GF-D8 (cell line): ENCODE results near the gene HSPBAP1.

Experiments used
- DNase-seq: peaks from one replicate; lab custom pipeline; 2025; lab: John Stamatoyannopoulos, UW

Gene HSPBAP1, protein sequence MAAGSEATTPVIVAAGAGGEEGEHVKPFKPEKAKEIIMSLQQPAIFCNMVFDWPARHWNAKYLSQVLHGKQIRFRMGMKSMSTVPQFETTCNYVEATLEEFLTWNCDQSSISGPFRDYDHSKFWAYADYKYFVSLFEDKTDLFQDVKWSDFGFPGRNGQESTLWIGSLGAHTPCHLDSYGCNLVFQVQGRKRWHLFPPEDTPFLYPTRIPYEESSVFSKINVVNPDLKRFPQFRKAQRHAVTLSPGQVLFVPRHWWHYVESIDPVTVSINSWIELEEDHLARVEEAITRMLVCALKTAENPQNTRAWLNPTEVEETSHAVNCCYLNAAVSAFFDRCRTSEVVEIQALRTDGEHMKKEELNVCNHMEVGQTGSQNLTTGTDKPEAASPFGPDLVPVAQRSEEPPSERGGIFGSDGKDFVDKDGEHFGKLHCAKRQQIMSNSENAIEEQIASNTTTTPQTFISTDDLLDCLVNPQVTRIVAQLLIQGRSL

DNA sequence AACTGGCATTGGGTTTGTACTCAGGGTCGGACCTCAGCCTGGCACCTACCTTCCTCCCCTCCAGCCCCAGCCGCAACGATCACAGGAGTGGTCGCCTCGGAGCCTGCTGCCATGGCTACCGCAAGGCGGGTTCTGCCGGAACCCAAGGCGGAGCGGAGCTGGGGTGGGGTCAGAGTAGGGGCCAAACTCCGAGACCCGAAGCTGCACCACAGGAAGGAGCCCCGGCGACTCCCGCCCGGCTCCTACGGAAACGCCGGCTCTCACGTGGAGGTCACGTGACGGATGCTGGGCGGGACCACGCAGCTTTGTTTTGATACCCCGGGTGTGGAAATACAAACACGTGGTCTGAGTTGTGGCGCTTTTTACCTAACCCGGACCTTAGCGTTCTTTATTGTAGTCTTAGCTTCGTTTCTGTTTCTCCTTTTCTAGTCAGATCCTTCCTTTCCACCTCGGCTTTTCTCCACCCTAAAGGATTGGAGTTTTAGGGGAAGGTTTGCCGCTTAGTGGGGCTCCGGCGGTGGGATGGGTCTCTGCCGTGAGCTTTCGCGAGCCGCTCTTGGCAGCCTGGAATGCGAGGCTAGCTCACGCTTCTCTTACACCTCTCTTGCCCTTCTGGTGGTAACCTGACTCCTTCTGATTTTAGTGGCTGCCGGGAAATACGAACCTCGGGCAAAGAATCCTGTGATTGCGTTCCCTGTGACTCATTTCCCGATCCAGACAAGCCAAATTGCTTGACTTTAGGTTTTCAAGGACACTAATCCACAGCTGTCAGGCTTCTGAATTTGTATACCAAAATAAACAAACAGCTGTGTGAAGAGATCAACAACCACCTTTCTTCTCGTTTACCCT lies at the start of gene HSPBAP1:
HSPBAP1 (minus strand) TSS at position 264 of the 849 bp plus-strand sequence; CDS start at position 113, 151 bp downstream.
- DNase-seq, result no peak

DNA sequence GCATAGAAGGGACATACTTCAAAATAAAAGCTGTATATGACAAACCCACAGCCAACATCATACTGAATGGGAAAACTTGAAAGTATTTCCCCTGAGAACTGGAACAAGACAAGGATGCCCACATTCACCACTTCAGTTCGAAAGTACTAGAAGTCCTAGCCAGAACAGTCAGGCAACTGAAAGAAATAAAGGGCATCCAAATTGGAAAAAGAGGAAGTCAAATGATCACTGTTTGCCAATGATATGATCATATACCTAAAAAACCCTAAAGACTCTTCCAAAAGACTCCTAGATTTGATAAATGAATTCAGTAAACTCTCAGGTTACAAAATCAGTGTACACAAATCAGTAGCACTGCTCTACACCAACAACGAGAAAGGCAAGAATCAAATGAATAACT lies 42.0 kb upstream of the HSPBAP1 start:
- DNase-seq, result no peak

DNA sequence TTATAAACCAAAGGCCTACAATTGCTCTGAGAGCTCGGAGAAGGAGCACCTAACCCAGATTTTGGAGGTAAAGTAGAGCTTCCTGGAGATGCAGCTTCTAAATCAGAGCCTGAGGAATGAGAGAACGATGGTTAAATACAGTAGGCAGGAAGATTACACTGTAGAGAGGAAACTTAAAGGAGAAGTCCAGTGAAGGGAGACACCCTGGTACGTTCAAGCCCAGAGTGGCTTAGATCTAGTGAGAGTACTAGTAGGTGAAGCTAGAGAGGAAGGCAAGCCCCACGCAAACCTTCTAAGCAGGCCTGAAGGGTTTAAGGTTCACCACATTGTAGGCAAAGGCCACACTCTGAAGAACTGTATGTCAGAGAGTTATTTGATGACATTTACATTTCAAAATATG lies 34.6 kb upstream of the HSPBAP1 start:
- no peak for DNase-seq

DNA sequence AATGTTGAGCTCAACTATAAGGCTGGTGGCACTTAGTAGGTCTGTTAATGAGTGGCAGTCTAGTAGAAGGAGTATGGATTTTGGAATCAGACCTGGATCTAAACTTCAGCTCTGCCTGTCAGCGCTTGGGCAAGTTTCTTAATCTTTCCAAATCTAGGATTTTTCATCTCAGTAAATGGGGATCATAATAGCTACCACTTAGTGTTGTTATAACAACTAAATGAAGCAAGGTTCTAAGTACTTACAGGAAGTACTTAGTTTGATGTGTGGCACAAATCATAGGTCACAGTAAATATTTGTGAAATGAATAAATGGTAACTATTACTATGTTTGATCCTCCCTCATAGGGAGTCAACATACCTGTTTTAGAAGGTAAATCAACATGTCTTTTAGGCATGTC lies 32.6 kb upstream of the HSPBAP1 start:
- DNase-seq, result no peak

DNA sequence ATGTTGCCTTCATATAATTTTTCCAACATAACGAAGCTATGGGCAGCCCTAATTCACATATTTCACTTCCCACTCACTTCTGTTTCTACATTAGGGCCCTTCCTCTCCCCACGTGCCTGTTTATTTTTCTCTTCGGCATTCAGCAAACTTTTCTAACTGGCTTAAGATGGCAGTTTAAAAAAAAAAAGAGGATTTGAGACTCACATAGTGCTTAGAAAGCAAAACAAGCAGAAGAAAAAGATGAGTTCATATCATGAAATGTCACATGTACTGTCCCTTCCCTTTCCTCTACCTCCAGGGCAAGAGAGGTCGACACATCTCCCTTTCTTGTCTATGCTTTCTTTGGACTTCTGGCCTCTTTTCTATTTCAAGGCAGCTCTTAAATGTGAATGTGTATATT lies 31.8 kb upstream of the HSPBAP1 start:
- DNase-seq, result no peak

DNA sequence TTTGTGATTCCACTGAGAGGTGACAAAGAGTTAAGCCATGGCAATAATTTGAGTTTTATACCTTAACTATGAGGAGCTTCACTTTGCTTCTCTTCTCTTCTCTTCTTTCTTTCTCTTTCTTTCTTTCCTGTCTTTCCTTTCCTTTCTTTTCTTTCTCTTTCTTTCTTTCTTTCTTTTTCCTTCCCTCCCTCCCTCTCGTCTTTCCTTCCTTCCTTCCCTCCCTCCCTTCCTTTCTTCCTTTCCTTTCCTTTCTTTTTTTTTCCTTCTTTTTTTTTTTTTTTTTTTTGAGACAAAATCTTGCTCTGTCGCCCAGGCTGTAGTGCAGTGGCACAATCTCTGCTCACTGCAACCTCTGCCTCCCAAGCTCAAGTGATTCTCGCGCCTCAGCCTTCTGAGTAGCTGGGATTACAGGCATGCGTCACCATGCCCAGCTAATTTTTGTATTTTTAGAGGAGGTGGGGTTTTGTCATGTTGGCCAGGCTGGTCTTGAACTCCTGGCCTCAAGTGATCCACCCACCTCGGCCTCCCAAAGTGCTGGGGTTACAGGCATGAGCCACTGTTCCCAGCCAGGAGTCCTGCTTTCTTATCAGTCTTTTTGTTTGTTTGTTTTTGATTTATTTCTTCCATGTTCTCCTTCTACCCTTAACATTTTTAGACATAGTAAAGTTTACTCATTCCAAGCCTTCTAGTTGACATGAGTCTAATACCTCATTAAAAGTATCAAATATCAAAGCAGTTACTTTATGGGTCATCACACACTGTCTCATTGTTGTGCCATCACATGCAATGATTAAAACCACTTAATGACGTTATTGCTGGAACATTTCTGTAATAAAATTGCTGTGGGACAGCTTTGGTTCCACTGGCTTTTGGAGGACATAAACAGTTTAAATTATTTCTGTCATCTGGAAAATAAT lies 31.1 kb upstream of the HSPBAP1 start:
- DNase-seq, result no peak

DNA sequence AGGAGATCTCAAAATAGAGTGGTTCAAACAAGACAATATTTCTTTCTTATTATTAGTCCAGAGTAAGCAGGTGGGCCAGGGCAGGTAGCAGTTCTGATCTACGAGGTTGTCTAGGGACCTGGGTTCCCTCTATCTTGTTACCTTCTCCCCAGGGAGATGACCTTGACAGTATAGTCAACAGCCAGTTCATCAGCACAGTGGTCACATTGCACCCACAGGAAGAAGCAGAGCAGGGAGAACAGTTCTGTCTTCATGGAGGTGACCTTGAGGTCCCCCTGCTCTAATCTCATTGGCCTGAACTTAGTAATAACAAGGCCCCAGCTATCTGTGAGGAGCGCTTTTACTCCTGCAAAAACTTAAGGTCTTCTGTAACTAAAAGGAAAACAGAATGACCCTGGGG lies 23.0 kb upstream of the HSPBAP1 start:
- no peak for DNase-seq

DNA sequence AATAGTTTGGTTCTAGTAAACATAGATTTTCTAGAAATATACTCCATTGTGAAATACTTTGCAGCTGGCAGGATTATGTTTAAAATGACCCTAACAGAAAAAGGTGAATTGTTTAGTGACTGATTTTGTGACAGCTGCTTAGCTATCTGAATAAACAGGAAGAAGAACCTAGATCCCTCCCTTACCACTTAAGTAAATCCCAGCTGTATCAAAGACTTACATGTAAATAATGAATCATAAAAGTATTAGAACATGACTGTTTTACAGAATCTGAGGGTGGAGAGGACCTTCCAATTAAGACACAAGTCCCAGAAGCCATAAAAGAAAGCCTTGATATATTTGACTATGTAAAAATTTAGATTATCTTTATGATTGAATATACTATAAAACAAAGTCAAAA lies 17.1 kb upstream of the HSPBAP1 start:
- DNase-seq, result no peak

DNA sequence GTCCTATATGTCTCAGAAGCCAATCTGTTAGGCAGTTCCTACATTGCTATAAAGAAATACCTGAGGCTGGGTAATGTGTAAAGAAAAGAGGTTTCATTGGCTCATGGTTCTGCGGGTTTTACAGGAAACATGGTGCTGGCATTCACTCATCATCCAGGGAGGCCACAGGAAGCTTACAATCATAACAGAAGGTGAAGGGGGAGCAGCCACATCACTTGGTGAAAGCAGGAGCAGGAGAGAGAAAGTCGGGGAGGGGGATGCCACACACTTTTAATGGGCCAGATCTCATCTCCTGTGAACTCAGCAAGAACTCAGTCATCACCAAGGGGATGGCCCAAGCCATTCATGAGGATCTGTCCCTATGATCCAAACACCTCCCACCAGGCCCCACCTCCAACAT lies 10.3 kb upstream of the HSPBAP1 start:
- DNase-seq, result no peak

DNA sequence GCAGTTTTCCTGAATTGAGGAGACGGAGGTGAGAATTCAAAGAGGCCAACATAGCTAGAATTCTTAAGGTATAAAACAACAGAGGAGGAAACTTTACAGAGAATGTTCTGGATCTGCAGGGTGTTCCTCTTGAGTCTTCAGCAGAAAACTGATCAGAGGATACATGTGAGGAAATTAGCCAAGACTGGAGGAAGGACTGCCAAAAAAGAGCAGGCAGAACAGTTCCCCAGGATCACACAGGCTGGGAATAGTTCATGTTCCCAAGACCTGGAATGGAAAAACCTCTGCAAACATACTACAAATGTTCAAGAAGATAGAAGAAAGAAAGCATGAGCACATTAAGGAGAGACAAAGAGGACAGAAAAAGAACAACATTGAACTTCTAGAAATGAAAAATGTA lies 8.7 kb upstream of the HSPBAP1 start:
- no peak for DNase-seq

DNA sequence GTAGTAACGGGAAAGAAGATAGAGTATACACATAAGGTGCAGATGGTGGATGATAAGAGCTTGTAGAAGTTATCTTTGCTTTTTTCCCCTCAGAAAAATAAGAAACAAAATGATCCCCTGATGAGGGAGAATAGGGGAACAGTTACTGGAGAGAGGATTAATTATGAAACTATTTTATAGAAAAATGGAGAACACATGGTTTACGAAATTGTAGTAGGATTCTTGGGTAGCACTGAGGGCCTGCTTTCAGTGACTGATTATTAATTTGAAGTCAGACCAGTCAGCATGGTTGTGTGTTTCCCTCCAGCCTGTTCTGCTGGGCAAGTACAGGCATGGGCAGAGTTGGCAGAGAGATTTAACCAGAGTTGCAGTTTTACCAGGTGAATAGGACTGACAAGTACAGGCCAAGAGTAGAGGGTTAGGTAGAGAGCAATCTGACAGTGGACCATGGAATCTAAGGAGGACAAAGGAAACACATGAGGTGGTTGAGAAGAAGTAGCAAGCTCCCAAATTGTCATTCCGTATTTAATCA lies 7.1 kb upstream of the HSPBAP1 start:
- DNase-seq, result no peak

DNA sequence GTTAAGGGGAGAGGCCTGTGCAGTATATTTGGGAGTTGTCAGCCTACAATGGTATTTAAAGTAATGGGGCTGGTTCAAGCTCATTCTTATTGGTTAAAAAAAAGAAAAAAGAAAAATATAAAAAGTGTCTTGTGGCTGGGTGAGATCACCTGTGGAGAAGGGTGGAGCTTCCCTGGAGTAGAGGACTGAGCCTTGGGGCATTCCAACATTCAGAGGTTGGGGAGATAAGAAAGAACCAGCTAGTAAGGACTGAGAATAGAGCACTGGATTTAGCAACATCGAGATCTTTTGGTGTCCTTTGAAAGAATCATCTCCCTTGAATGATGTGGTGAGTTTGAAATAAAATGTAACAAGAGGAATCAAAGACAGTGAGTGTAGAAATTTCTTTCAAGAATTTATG lies 6.4 kb upstream of the HSPBAP1 start:
- no peak for DNase-seq

DNA sequence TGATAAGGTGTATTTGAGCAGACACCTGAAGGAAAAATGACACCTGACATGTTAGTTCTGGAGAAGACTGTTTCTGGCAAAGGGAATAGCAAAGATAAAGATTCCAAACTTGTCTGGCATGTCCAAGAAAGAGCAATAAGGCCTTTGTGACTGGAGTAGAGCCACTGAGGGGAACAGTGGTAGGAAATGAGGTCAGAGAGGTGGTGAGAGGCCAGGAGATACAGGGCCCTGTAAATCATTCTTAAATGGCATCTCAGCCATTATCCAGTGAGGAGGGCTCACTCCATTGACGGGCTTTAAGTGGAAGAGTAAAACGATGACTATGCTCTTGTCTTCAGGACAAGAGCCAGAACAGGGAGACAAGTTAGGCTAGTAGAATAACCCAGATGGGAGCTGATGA lies 5.7 kb upstream of the HSPBAP1 start:
- DNase-seq, result no peak

DNA sequence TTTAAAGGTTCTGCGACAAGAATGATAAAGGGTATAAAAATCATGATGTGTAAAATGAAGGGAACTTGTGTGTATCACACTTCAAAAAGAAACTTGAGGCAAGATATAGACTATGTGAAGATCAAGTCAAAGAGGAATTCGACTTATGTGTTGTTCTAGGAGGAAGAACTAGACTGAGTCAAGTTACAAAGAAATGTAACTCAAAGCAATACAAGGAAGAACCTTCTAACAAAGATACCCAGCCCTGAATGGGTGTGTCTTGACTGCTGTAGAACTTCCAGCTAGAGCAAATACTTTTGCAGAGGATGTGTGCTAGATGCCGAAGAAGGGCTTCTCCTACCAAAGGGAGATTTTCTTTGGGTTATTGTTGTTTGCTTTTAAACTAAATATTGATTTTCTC lies 3.7 kb upstream of the HSPBAP1 start:
- DNase-seq, result no peak

DNA sequence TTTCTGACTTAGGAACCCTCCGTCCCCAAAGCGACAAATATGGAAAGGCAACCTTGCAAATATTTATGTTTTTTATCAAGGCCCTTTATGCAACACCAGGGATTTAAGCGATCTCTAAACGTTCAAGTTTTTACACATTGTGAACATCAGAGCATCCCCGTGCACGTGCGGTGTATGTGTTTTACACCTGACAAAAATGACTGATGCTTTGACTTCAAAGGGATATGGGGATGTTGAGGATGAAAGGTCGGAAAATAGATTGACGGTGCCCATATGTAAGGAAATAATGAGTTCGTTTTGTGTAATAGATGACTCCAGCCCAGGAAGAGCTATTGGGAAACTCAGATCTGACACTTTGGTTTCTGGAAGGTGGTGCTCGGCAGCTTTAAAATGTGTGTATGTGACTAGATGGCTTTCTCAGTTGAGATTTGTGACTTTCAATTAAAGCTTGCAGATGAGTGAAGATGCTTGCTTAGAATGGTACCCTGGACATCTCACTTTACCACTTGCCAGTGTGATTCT lies 2.1 kb upstream of the HSPBAP1 start:
- no peak for DNase-seq

DNA sequence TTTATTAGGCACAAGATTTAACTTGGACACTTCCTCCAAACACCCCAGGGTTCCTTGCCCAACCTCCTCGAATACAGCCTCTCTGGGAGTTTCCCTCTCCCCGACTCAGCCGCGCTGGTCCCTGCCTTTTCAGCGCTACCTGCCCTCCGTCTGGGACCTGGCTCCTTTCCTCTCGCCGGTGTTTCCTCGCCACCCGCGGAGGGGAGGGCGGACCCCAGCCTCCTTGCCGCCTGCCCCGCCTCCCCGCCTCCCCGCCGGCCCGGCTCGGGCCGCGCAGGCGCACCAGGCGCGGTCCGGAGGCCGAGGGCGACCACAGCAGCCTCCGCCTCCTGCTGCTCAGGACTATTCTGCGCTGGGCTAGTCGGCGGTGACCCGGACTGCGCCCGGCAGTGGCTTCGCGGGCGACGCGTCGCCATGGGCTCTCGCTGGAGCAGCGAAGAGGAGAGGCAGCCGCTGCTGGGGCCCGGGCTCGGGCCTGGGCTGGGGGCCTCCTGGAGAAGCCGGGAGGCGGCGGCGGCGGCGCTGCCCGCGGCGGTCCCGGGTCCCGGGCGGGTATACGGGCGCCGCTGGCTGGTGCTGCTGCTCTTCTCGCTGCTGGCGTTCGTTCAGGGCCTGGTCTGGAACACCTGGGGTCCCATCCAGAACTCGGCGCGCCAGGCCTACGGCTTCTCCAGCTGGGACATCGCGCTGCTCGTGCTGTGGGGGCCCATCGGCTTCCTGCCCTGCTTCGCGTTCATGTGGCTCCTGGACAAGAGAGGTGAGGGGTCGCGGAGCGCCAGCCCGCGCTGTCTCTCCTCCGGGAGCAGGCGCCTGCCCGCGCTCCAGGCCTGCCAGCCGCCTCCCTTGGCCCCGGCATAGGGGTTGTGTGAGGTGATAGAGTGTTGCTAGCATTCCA lies 1.4 kb upstream of the HSPBAP1 start, which contains the start of gene SLC49A4:
SLC49A4 (plus strand) TSS at position 291 of the 895 bp plus-strand sequence; CDS start at position 415, 124 bp downstream.
- DNase-seq, result no peak

DNA sequence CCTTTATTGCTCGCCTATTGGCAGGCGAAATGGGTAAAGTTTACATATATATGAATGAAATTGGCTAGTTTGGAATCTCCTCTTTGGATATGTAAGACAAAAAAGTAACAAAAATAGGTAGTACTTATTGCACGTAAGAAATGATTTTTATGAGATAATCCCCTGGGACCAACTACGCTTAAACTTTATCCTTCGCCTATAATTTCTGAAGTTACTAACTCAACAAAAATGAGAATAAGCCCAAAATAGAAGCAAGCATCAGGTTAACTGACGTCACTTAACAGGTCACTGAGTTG lies 800 bp upstream of the HSPBAP1 start:
- DNase-seq, result no peak

DNA sequence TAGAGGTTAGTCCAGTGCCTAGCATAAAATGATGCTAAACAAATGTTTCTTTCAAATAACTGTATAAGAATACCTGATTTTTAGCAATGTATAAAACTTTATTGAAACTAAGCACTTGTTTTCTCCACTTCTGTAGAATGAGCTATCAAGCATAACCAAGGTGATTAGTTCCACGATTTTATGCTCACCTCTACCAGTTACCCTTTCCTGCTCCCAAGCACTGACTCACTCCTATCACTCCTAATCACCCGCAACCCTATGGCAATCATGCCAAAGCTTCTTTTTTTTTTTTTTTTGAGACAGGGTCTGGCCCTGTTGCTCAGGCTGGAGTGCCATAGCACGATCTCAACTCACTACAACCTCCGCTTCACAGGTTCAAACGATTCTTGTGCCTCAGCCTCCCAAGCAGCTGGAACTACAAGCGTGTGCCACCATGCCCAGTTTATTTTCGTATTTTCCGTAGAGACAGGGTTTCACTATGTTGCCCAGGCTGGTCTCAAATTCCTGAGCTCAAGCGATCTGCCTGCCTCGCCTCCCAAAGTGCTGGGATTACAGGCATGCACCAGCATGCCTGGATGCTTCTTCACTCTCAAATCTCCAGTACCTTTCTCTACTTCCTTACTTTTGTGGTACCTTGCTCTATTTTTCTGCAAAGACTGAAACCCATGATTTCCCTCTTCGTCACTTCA lies 3.9 kb downstream of the HSPBAP1 start:
- no peak for DNase-seq

DNA sequence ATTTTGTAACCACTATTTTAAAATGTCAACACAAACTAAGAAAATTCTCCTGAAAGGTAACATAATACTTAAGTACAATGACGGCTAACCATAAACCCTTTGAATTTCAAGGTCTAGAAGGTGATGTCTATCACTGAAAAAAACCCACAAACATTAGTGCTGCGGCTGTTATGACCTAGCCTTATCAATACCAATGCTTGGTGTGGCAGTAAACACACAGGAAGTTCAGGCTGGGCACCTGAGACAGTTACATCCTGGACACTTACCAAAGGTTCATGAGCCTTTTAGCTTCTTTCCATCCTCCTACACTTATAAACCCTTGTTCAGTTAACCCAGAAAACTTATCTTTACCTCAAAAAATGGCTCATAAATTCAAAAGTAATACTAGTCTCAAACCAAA lies 5.8 kb downstream of the HSPBAP1 start:
- DNase-seq, result no peak

DNA sequence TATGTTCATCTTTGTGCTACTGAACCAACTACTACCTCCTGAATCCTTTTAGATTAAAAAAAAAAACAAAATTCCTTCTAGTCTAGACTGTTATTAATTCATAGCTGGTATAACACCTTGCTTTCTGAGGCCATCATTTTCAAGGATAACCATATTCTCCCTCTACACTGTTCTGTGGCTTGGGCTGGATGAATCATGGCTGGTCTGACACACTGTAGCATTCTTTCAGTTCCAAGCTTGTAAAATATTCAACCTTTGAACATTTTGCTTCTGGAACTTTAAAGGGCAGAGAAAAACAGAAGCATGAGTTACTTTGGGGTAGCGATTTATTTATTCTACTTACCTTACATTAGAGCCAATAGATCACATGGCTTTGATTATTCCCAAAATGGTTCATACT lies 7.6 kb downstream of the HSPBAP1 start:
- DNase-seq, result no peak
